Rectal smooth muscle tissue (tissue), 1 donor: ENCODE results near the gene GABRG3.

Experiments used
- H3K27ac ChIP-seq: one replicate; pipeline ENCODE4 v1.7.0; 2013; ENCODE audit warnings: low read depth, low read length, inconsistent platforms
- H3K27me3 ChIP-seq: one replicate; pipeline ENCODE4 v1.7.0; 2013; ENCODE audit warnings: low read length; ENCODE audit not compliant: control insufficient read depth, insufficient read depth
- H3K36me3 ChIP-seq: one replicate; pipeline ENCODE4 v1.7.0; 2013; ENCODE audit warnings: low read length; ENCODE audit not compliant: control insufficient read depth, insufficient read depth
- H3K4me1 ChIP-seq: one replicate; pipeline ENCODE4 v1.7.0; 2013; ENCODE audit warnings: low read length; ENCODE audit not compliant: control insufficient read depth, insufficient read depth
- H3K4me3 ChIP-seq: one replicate; pipeline ENCODE4 v1.7.0; 2013; ENCODE audit warnings: low read length
- H3K9ac ChIP-seq: one replicate; pipeline ENCODE4 v1.7.0; 2013; ENCODE audit warnings: low read length

The GABRG3 gene

DNA sequence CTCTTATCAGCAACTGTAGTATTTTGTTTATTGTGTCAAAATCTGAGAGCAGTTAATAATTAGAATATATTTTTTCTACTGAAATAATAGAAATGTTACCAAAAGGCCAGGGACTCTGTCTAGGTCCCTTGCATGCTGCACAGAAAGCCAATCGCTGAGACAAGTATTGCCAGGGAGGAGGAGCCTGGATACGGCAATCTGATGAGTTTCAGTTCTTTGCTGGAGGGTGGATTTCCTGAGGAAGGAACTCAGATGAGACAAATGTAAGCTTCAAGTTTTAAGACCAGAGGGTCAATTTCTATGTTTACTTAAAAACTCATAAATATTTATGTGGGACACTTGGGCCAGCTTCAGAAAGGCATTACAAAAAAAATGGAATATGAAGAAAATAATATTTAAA lies 252.2 kb downstream of the GABRG3 start:
- Histone ChIP-seq H3K4me3 (no peak overlapping the region), H3K9ac (no peak overlapping the region), H3K36me3 (no peaks in the 10 kb centered on the region), H3K27ac (no peak overlapping the region), H3K27me3 (no peaks in the 10 kb centered on the region), H3K4me1 (no peaks in the 10 kb centered on the region)

DNA sequence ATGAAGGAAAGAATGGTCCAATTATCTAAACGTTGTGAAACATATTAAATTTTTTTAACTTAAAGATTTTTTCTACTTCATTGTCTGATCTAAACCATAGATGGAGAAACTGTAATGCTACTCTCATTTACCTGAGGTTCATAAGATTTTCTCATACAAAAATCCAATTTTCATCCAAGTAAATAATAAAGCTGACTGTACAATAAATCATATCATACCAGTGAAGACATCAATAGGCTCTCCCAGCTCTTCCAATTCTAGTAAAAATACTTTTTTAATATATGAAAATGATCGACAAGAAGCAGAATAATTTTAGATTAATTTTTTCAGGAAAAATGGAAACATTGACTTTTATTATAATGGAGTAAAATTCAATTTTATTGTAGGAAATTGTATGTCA lies 260.8 kb downstream of the GABRG3 start:
- Histone ChIP-seq H3K4me3 (no peak overlapping the region), H3K27ac (no peak overlapping the region), H3K27me3 (no peaks in the 10 kb centered on the region), H3K9ac (no peak overlapping the region), H3K36me3 (no peaks in the 10 kb centered on the region), H3K4me1 (no peaks in the 10 kb centered on the region)

DNA sequence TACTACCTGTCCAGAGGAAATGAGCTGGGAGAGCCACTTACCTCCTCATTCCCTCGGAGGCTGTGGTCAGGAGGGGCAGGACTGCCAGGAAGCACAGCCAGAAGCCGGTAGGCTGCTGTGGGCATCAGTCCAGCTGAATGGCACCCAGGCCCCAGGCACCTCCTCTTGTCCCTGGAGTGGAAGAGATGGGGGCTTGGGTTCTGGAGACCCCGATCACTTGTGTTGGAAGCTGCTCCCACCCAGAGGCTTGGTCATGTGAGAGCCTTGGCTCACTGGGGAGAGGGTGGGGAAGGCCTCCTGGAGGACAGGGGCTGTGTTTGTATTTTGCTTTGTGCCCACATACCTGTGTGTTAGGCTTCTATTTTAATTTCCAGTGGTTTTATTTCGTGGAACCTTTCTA lies 261.9 kb downstream of the GABRG3 start:
- H3K4me1 ChIP-seq = no peaks in the 10 kb centered on the region
- no peak overlapping the region for H3K4me3 ChIP-seq
- no peak overlapping the region for H3K9ac ChIP-seq
- H3K27me3 ChIP-seq = no peaks in the 10 kb centered on the region
- H3K27ac ChIP-seq = no peak overlapping the region
- H3K36me3 ChIP-seq = no peaks in the 10 kb centered on the region

DNA sequence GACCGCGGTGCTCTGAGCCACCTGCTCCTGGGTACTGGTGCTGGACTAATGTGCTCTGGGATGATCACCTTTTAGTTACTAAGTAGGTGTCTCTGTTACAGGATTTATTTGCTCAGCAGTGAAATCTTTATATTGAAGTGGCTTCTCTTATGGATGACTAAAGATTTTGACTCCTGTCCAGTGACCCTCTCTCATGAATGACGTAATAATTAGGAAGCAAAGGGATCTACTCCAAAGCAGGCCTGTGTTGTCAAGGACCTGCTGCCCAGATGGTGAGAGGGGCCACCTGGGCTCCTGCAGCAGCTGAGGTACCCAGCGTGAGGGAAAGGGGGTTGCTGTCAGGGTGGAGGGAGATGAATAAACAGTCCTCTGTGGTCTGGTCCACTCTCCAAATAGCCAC lies 263.6 kb downstream of the GABRG3 start:
- Histone ChIP-seq H3K4me1 (no peaks in the 10 kb centered on the region), H3K4me3 (no peak overlapping the region), H3K27me3 (no peaks in the 10 kb centered on the region), H3K27ac (no peak overlapping the region), H3K36me3 (no peaks in the 10 kb centered on the region), H3K9ac (no peak overlapping the region)

DNA sequence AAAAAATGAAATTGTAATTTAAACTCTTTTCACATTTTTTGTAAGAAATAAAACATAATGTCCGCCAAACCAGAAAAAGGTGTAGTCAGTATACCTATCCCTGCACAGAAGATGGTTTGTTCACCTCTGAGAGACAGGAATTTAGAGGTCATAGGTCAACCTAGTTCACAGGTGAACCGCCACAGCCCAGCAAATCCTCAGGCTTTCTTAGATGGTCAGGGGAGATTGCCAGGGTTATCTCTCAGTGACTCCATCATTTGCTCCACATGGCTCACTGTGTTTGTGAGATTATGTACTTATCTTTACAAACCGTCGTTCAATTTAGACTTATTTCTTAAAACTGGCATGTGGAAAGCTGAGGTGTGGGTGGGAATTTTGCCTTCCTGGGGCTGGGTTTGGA lies 264.2 kb downstream of the GABRG3 start:
- Histone ChIP-seq H3K9ac (no peak overlapping the region), H3K4me1 (no peaks in the 10 kb centered on the region), H3K27me3 (no peaks in the 10 kb centered on the region), H3K36me3 (no peaks in the 10 kb centered on the region), H3K4me3 (no peak overlapping the region), H3K27ac (no peak overlapping the region)

DNA sequence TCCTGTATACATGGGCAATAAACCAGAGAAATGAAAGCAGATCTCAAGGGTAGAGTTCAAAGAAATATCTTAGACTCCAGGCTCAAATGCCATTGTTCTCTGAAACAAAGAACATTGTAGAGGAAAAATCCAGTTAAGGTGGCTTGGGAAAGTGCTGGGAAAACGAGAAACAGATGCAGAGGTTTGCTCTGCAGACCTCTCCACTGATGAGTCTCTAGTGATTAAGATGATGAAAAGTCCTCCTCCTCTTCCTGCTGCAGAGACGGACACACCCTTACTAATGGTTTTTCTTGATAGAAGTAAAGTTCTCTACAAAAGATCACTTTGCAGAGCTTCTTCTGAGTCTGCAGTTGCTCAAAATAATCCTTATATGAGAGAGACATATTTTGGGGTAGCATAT lies 264.7 kb downstream of the GABRG3 start:
- Histone ChIP-seq H3K36me3 (no peaks in the 10 kb centered on the region), H3K27me3 (no peaks in the 10 kb centered on the region)

DNA sequence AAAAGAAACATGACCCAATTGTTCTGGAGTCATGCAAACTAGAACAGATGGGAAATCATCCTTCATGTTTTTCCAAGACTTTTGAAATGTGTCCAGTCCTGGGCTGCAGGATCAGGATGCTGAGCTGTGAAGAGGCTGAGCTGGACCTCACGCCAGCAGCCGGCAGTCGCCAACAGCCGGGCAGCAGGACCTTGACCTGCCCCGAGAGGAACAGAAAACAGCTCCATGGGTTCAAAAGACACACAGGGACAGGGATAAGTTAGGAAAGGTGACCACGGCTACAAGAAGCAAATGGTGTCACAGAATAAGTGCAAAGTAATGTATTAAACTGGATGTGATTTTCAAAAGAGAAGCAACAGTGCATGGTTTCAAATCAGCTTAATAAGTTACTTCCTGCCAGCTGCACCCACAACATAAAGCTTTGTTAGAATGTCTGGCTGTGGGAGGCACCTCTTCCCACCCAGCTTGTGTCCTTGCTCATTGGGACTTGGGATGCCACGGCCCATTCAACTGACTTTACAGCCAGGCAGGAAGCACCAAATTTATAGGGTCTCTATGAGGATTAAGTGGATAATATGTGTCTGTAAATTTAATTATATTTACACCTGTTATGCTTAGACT lies 266.4 kb downstream of the GABRG3 start:
- no peak overlapping the region for H3K9ac ChIP-seq
- no peak overlapping the region for H3K4me3 ChIP-seq
- H3K27me3 ChIP-seq = no peaks in the 10 kb centered on the region
- no peaks in the 10 kb centered on the region for H3K36me3 ChIP-seq
- no peaks in the 10 kb centered on the region for H3K4me1 ChIP-seq
- no peak overlapping the region for H3K27ac ChIP-seq

More for the DNA sequence above, 264.7 kb downstream of the GABRG3 start:
- H3K9ac ChIP-seq = no peak overlapping the region
- no peak overlapping the region for H3K27ac ChIP-seq
- no peak overlapping the region for H3K4me3 ChIP-seq
- H3K4me1 ChIP-seq = no peaks in the 10 kb centered on the region

DNA sequence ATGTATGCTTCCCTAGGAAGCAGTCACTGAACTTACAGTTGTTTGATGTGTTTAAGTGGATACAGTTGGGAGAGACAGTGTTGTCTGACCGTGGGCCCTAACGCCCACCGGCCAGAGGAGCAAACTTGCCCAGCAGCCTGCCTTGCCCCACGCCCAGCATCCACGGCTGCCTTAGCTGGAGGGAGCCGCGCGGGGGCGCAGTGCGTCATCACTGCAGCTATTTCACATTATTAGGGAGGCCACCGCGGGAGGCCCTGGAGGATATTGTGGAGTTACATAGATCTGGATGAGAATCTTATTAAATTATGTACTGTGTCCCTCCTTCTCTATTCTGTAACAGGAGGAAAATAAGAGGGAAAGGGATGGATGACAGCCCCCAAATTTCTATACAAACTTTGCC lies 267.2 kb downstream of the GABRG3 start:
- no peaks in the 10 kb centered on the region for H3K36me3 ChIP-seq
- H3K27ac ChIP-seq = no peak overlapping the region
- H3K4me1 ChIP-seq = no peaks in the 10 kb centered on the region
- no peak overlapping the region for H3K4me3 ChIP-seq
- no peaks in the 10 kb centered on the region for H3K27me3 ChIP-seq
- no peak overlapping the region for H3K9ac ChIP-seq

DNA sequence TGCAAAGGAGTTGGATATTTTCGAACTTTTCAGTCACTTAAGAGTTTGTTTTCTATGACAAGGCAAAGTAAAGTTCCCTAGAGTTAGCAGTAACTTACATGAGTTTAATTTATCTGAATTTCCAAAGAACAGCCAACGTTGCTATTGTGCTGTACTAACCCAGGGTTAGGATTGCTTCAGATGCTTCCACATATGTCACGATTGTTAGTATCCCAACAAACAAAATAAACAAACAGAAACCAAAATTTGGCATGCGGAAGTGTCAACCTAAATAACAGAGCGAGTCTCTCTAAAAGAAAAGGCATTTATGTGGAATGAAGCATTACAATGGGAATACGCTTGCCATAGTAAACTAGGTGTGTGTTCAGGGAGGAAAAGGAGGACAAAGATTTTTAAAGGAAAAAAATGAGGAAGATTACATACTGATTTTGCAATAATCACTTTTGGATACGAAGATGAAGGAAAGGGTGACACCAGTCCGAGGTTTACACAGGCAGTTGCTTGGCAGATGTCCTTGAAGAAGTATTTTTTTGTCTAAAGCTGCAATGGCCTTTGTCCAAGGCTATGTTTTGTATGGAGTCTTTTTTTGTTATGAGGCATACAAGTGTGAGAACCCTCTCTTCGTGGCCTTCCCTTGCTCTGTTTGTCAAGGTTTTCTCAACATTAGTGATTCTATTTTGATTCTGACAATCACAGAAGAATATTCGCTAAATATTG lies 267.9 kb downstream of the GABRG3 start:
- Histone ChIP-seq H3K4me3 (no peak overlapping the region), H3K27ac (no peak overlapping the region), H3K4me1 (no peaks in the 10 kb centered on the region), H3K36me3 (no peaks in the 10 kb centered on the region), H3K9ac (no peak overlapping the region), H3K27me3 (no peaks in the 10 kb centered on the region)

DNA sequence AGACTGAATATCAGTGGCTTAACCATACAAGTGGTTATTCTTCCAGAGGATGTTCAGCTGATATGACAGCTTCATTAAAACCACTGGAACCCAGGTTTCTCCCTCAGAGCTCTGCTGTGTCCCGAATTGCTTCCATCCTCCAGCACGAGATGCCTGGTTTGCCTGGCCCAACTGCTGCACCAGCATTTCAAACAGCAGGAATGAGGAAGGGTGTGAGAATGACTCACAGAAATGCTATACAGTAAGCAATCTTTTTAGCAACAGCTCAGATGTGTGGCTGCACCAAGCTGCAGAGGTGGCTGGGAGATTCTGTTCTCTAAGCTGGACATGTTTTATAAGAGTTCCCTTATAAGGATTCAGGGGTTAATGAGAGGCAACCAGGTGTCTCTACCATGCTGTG lies 271.0 kb downstream of the GABRG3 start:
- H3K27ac ChIP-seq = no peak overlapping the region
- H3K4me3 ChIP-seq = no peak overlapping the region
- no peak overlapping the region for H3K9ac ChIP-seq
- no peaks in the 10 kb centered on the region for H3K36me3 ChIP-seq
- H3K4me1 ChIP-seq = no peaks in the 10 kb centered on the region
- no peaks in the 10 kb centered on the region for H3K27me3 ChIP-seq

DNA sequence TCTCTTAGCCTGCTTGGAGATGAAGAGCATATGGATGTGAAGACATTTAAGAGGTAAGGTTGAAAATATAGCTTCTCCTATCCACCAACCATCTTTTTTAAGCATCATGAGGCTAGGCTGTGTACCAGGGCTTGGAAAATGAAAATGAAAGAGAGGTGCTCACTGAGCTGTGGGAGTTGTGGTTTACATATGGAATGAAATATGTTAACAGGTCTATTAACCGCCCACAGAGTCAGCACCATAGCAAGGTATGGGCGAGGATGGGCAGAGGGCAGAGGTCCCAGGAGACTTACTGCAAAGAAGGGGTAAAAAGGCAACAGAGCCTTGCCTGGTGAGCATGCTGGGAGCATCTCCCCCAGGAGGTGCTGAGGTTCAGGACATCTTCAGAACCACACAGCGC lies 273.1 kb downstream of the GABRG3 start:
- Histone ChIP-seq H3K9ac (no peak overlapping the region), H3K27ac (no peak overlapping the region), H3K36me3 (no peaks in the 10 kb centered on the region), H3K27me3 (no peaks in the 10 kb centered on the region), H3K4me3 (no peak overlapping the region), H3K4me1 (no peaks in the 10 kb centered on the region)

DNA sequence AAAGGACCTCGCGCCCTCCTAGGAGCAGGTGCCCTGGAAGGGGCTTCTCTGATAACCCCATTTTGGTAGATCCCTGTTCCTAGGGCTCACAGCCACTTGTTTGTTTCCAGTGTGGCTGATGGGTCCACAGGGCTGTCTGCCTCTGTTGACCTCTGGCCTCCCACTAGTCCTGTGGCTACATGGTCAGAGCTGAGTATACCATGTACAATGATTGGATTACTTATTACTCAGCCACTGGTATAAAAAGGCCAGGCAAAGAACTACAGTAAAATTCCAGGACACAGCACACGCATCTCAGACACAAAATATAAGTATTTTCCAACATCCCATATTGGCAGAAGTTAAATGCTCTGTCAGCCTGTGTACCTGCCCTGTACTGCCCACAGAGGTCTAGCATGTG lies 277.3 kb downstream of the GABRG3 start:
- H3K27ac ChIP-seq = no peak overlapping the region
- H3K4me3 ChIP-seq = no peak overlapping the region
- H3K9ac ChIP-seq = no peak overlapping the region

More for the DNA sequence above, 277.3 kb downstream of the GABRG3 start:
- H3K4me1 ChIP-seq = no peaks in the 10 kb centered on the region
- H3K36me3 ChIP-seq = no peaks in the 10 kb centered on the region
- H3K27me3 ChIP-seq = no peaks in the 10 kb centered on the region
